ENCODE measurements around the gene GRIK2. TPM values are rescaled to one million over a fixed set of nuclear protein-coding genes. Genes with fewer than 3 reads are reported as not detected.

GRIK2 gene
- total RNA-seq, 4 donors from 2014 or later = 0.46 to 3.7 (median 1.8) TPM

DNA sequence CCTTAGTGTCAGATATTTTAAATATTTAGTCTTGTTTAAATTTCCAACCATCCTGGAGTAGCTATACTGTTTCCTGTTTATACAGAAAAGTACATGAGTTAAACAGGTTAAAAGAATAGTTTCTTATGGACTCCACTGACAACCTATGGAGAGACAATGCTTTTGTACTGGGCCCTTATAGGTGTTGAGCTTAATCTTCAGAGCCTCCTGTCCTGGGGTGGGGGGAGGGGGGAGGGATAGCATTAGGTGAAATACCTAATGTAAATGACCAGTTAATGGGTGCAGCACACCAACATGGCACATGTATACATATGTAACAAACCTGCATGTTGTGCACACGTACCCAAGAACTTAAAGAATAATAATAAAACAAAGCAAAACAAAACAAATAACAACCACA lies 322.9 kb downstream of the GRIK2 start:
- TF ChIP-seq POLR2A (IDR thresholded peaks at IDR 0.05; ENCODE audit: low read depth) (no peak), POLR2AphosphoS5 (IDR thresholded peaks at IDR 0.05) (no peak), EP300 (IDR thresholded peaks at IDR 0.05) (no peak)
- TF ChIP-seq, protein P1, sequence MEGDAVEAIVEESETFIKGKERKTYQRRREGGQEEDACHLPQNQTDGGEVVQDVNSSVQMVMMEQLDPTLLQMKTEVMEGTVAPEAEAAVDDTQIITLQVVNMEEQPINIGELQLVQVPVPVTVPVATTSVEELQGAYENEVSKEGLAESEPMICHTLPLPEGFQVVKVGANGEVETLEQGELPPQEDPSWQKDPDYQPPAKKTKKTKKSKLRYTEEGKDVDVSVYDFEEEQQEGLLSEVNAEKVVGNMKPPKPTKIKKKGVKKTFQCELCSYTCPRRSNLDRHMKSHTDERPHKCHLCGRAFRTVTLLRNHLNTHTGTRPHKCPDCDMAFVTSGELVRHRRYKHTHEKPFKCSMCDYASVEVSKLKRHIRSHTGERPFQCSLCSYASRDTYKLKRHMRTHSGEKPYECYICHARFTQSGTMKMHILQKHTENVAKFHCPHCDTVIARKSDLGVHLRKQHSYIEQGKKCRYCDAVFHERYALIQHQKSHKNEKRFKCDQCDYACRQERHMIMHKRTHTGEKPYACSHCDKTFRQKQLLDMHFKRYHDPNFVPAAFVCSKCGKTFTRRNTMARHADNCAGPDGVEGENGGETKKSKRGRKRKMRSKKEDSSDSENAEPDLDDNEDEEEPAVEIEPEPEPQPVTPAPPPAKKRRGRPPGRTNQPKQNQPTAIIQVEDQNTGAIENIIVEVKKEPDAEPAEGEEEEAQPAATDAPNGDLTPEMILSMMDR (IDR thresholded peaks at IDR 0.05) = no peak
- Histone ChIP-seq H3K9me3 (no peaks in the 10 kb centered on the region), H3K36me3 (no peaks in the 10 kb centered on the region), H3K4me1 (no peaks in the 10 kb centered on the region), H3K27ac (replicated peaks in 1 of 4) (no peak overlapping the region), H3K27me3 (no peaks in the 10 kb centered on the region), H3K4me3 (no peak overlapping the region)
- WGBS = 93% methylated on average over 1 of the region's 1 CpG
- intact Hi-C loops (cut with DNase I) = no loop called here
- DNase-seq (ENCODE audit: extremely low spot score) = no peak

DNA sequence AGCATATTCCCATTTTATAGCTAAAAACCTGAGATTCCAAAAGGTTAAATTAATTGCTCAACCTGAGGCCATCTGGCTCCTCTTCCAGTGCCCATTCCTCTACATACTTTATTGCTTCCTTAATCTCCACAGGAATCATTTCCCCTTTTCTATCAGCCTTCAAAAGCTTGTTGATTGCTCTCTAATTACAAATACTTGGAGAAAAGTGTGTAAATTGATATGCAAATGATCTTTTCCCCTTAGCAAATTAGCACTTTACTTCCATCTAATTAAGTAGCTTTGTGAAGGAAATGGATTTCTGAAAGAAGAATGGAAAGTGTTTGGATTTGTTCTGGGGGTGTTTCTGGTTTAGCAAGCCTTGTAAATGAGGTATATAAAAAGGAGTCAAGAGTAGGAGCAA lies 323.3 kb downstream of the GRIK2 start:
- no peak for TF ChIP-seq EP300 (IDR thresholded peaks at IDR 0.05)
- no peak for TF ChIP-seq POLR2A (IDR thresholded peaks at IDR 0.05; ENCODE audit: low read depth)
- no peak for TF ChIP-seq POLR2AphosphoS5 (IDR thresholded peaks at IDR 0.05)
- TF ChIP-seq, protein P1 (IDR thresholded peaks at IDR 0.05) = no peak
- H3K27me3 ChIP-seq = no peaks in the 10 kb centered on the region

DNA sequence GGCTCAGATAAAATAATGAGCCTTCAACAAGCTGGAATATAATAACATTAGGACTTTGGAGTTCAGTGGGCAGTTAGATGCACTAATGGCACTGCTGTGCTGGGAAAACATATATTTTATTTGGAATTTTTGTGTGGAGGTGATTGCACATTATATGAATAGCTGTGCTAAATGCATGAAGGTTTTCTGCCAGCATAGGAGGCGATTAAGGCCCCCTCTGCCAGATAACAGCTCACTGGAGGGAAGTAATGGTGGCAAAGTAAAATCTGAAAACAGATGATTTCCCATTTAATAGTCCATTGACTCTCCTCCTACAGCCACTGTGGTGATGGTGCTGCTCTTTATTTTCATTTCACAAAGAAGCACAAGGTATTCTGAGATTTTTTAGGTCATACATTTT lies 326.0 kb downstream of the GRIK2 start:
- no peak for DNase-seq (ENCODE audit: extremely low spot score)
- TF ChIP-seq POLR2A (IDR thresholded peaks at IDR 0.05; ENCODE audit: low read depth) (no peak), POLR2AphosphoS5 (IDR thresholded peaks at IDR 0.05) (no peak), EP300 (IDR thresholded peaks at IDR 0.05) (no peak)
- TF ChIP-seq, protein P1 (IDR thresholded peaks at IDR 0.05) = no peak
- Histone ChIP-seq H3K27me3 (no peaks in the 10 kb centered on the region), H3K9me3 (no peaks in the 10 kb centered on the region), H3K4me3 (no peak overlapping the region), H3K36me3 (no peaks in the 10 kb centered on the region), H3K27ac (replicated peaks in 1 of 4) (no peak overlapping the region), H3K4me1 (peaks cover 0 to 11% (median 5%) of the 10 kb centered on the region in 4 donors)
- 71% methylated on average over 1 of the region's 1 CpG for WGBS
- intact Hi-C loops (cut with DNase I) = no loop called here

More for the DNA sequence above, 323.3 kb downstream of the GRIK2 start:
- Histone ChIP-seq H3K27ac (replicated peaks in 1 of 4) (no peak overlapping the region), H3K9me3 (no peaks in the 10 kb centered on the region), H3K36me3 (no peaks in the 10 kb centered on the region), H3K4me1 (no peaks in the 10 kb centered on the region), H3K4me3 (no peak overlapping the region)
- DNase-seq (ENCODE audit: extremely low spot score) = no peak
- intact Hi-C loops (cut with DNase I) = no loop called here

DNA sequence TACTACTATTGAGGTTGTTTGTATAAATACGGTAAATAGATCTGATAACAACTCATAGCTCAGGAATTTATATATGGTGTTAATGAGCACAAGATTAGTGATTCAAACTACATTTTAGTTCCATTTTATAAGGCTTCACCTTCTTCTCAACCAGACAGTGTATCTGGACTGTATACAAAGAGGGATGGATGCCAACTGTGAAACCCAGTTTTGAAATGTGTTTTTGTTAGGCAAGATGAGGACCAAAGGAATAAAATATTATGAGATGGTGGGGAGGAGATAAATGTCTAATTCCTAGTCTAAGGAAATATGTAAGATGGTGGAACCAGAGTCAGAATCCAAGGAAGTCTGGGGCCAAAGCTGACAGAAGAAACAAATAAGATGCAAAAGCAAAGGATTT lies 329.0 kb downstream of the GRIK2 start:
- no peaks in the 10 kb centered on the region for H3K9me3 ChIP-seq
- no peaks in the 10 kb centered on the region for H3K36me3 ChIP-seq
- DNase-seq (ENCODE audit: extremely low spot score) = no peak
- peaks cover 0 to 11% (median 5%) of the 10 kb centered on the region in 4 donors for H3K4me1 ChIP-seq
- TF ChIP-seq, protein P1 (IDR thresholded peaks at IDR 0.05) = no peak
- TF ChIP-seq POLR2AphosphoS5 (IDR thresholded peaks at IDR 0.05) (no peak), POLR2A (IDR thresholded peaks at IDR 0.05; ENCODE audit: low read depth) (no peak)
- no peak overlapping the region for H3K27ac ChIP-seq (replicated peaks in 1 of 4)
- WGBS = 94% methylated on average over 1 of the region's 1 CpG
- intact Hi-C loops (cut with DNase I) = no loop called here
- no peak overlapping the region for H3K4me3 ChIP-seq
- no peaks in the 10 kb centered on the region for H3K27me3 ChIP-seq

DNA sequence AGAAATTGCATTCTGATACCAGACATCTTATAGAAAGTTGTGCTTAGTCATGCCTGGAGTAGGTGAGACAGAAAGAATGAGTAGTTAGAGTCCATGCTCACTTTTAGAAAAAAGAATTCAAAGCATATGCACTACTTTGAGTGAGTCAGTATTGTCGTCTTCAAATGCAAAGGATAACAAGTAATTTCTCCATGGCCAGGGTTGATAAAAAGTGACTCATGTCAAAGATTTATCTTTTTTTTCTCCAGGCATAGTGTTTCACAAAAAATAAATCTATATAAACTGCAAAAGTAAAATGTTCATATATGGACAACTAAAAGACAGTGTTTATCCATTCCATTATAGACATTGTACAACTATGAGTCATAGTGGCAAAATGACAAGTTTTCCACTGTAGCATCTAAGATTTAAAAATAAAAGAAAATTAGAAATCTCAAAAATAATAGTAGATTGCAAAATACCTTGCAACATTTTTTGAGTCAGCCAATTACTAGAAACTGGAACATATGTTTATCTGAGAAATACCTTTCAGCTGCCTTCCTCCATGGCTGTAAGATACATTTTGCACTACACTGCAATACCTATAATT lies 329.6 kb downstream of the GRIK2 start:
- no peak for DNase-seq (ENCODE audit: extremely low spot score)
- no peaks in the 10 kb centered on the region for H3K27me3 ChIP-seq
- WGBS = 49% methylated on average over 1 of the region's 1 CpG
- H3K27ac ChIP-seq (replicated peaks in 1 of 4) = no peak overlapping the region
- peaks cover 0 to 11% (median 5%) of the 10 kb centered on the region in 4 donors for H3K4me1 ChIP-seq
- H3K36me3 ChIP-seq = no peaks in the 10 kb centered on the region
- intact Hi-C loops (cut with DNase I) = no loop called here
- H3K9me3 ChIP-seq = no peaks in the 10 kb centered on the region
- TF ChIP-seq POLR2A (IDR thresholded peaks at IDR 0.05; ENCODE audit: low read depth) (no peak), POLR2AphosphoS5 (IDR thresholded peaks at IDR 0.05) (no peak)
- H3K4me3 ChIP-seq = no peak overlapping the region

Data from esophagus muscularis mucosa (tissue), 4 donors.